ENCODE results near the gene PIP5K1A. TPM values are rescaled to one million over a fixed set of nuclear protein-coding genes. Genes with fewer than 3 reads are reported as not detected.
"Not testable (repeated sequence)": the region's sequence is repeated elsewhere in the genome, so short reads cannot be mapped to it uniquely, and the experiment has no call there.

Gene PIP5K1A
- total RNA-seq, 1 donor: 67.7 TPM

- Histone ChIP-seq H3K36me3 (ENCODE audit: insufficient read depth, low read length) (peaks cover 52% of the 10 kb centered on the region), H3K4me3 (ENCODE audit: insufficient read depth, low read length) (no peak overlapping the region), H4K20me1 (ENCODE audit: insufficient read depth, low read length) (no peaks in the 10 kb centered on the region), H3K27ac (ENCODE audit: low read depth, low read length) (no peak overlapping the region), H3K27me3 (ENCODE audit: insufficient read depth, low read length) (no peaks in the 10 kb centered on the region), H3K4me1 (ENCODE audit: insufficient read depth, low read length) (peaks cover 12% of the 10 kb centered on the region), H3K79me2 (ENCODE audit: insufficient read depth, low read length) (peaks cover 27% of the 10 kb centered on the region), H2AFZ (ENCODE audit: low read length) (no peak overlapping the region), H3K4me2 (ENCODE audit: insufficient read depth, low read length) (no peak overlapping the region), H3K9me3 (ENCODE audit: low read depth, low read length) (no peaks in the 10 kb centered on the region)
- DNase-seq (ENCODE audit: insufficient read length, low spot score, missing footprints): no peak
- no peak for TF ChIP-seq CTCF (IDR thresholded peaks at IDR 0.05; ENCODE audit: extremely low read depth, low read depth, low read length)
These were observed 14.1 kb upstream of the PIP5K1A start for GRCh38 chr1:151184211-151184610.

GRCh38 chr1:151187205-151187604, 11.1 kb upstream of the PIP5K1A start:
- Histone ChIP-seq H3K36me3 (ENCODE audit: insufficient read depth, low read length) (peaks cover 33% of the 10 kb centered on the region), H3K4me1 (ENCODE audit: insufficient read depth, low read length) (peaks cover 18% of the 10 kb centered on the region), H3K4me2 (ENCODE audit: insufficient read depth, low read length) (no peak overlapping the region), H3K9me3 (ENCODE audit: low read depth, low read length) (no peaks in the 10 kb centered on the region), H3K27ac (ENCODE audit: low read depth, low read length) (no peak overlapping the region), H2AFZ (ENCODE audit: low read length) (no peak overlapping the region), H3K27me3 (ENCODE audit: insufficient read depth, low read length) (no peaks in the 10 kb centered on the region), H3K79me2 (ENCODE audit: insufficient read depth, low read length) (peaks cover 31% of the 10 kb centered on the region), H4K20me1 (ENCODE audit: insufficient read depth, low read length) (no peaks in the 10 kb centered on the region), H3K4me3 (ENCODE audit: insufficient read depth, low read length) (no peak overlapping the region)
- no peak for TF ChIP-seq CTCF (IDR thresholded peaks at IDR 0.05; ENCODE audit: extremely low read depth, low read depth, low read length)
- no peak for DNase-seq (ENCODE audit: insufficient read length, low spot score, missing footprints)

GRCh38 chr1:151188667-151189066, 9.7 kb upstream of the PIP5K1A start:
- peak overlapping the region; percentile 92 for H3K4me2 ChIP-seq (ENCODE audit: insufficient read depth, low read length)
- not testable (repeated sequence) for H4K20me1 ChIP-seq (ENCODE audit: insufficient read depth, low read length); H2AFZ ChIP-seq (ENCODE audit: low read length); DNase-seq (ENCODE audit: insufficient read length, low spot score, missing footprints); H3K9me3 ChIP-seq (ENCODE audit: low read depth, low read length); H3K27ac ChIP-seq (ENCODE audit: low read depth, low read length); H3K27me3 ChIP-seq (ENCODE audit: insufficient read depth, low read length)
- H3K79me2 ChIP-seq (ENCODE audit: insufficient read depth, low read length): peaks cover 31% of the 10 kb centered on the region
- H3K4me3 ChIP-seq (ENCODE audit: insufficient read depth, low read length): peak overlapping the region; percentile 89
- H3K36me3 ChIP-seq (ENCODE audit: insufficient read depth, low read length): peaks cover 21% of the 10 kb centered on the region
- H3K4me1 ChIP-seq (ENCODE audit: insufficient read depth, low read length): peaks cover 18% of the 10 kb centered on the region

GRCh38 chr1:151189637-151190445, 8.5 kb upstream of the PIP5K1A start, which contains the start of gene VPS72:
Gene VPS72 (minus strand): TSS chr1:151190197. CDS start chr1:151190121, 76 bp downstream.
- H3K27ac ChIP-seq (ENCODE audit: low read depth, low read length): peak within 1 kb of the TSS; percentile 76
- peak within 1 kb of the TSS; percentile 89 for H3K4me3 ChIP-seq (ENCODE audit: insufficient read depth, low read length)
- peak; percentile 95 for DNase-seq (ENCODE audit: insufficient read length, low spot score, missing footprints)
- H4K20me1 ChIP-seq (ENCODE audit: insufficient read depth, low read length): no peaks in the 10 kb centered on the region
- H3K4me2 ChIP-seq (ENCODE audit: insufficient read depth, low read length): peak within 1 kb of the TSS; percentile 92
- H2AFZ ChIP-seq (ENCODE audit: low read length): peak within 1 kb of the TSS; percentile 90
- no peaks in the 10 kb centered on the region for H3K27me3 ChIP-seq (ENCODE audit: insufficient read depth, low read length)
- no peak for TF ChIP-seq CTCF (IDR thresholded peaks at IDR 0.05; ENCODE audit: extremely low read depth, low read depth, low read length)
- peaks cover 31% of the 10 kb centered on the region for H3K79me2 ChIP-seq (ENCODE audit: insufficient read depth, low read length)
- H3K36me3 ChIP-seq (ENCODE audit: insufficient read depth, low read length): peaks cover 9% of the 10 kb centered on the region
- peaks cover 18% of the 10 kb centered on the region for H3K4me1 ChIP-seq (ENCODE audit: insufficient read depth, low read length)
- H3K9me3 ChIP-seq (ENCODE audit: low read depth, low read length): no peaks in the 10 kb centered on the region

Measured in osteoblast (primary cell).